Activated B cell treated with CpG ODN at 0.5 μM for 24 hours (primary cell): Measurements from ENCODE around the gene CR1. TPM values are rescaled to one million over a fixed set of nuclear protein-coding genes. Genes with fewer than 3 reads are reported as not detected.

Source experiments
- ATAC-seq: fragments of 200-7000 bp; cut with Tn5 transposase; one replicate; pipeline ENCODE4 v1.10.0; 2021; ENCODE audit warnings: low read depth, mild to moderate bottlenecking, moderate library complexity
- CTCF ChIA-PET: fragments of 350-600 bp; sonication (Branson Sonifier 250); formaldehyde crosslinking; loops from one replicate; lab custom pipeline; 2021; ENCODE audit warnings: antibody characterized with exemption; lab: Charles Lee
- POLR2A ChIA-PET: fragments of 350-600 bp; sonication (Branson Sonifier 250); formaldehyde crosslinking; loops from one replicate; lab custom pipeline; 2021; ENCODE audit warnings: antibody characterized with exemption; lab: Charles Lee
- DNase-seq: peaks from one replicate; pipeline ENCODE4 v3.0.0; 2022
- H3K27ac Mint-ChIP-seq: one replicate; pipeline ENCODE4 v1.8.0; 2020; ENCODE audit warnings: mixed read lengths
- H3K27me3 Mint-ChIP-seq: one replicate; pipeline ENCODE4 v1.8.0; 2021; ENCODE audit warnings: mixed read lengths
- H3K36me3 Mint-ChIP-seq: one replicate; pipeline ENCODE4 v1.8.0; 2021; ENCODE audit warnings: low read depth, mixed read lengths
- H3K4me1 Mint-ChIP-seq: one replicate; pipeline ENCODE4 v1.8.0; 2021; ENCODE audit warnings: mixed read lengths
- H3K4me3 Mint-ChIP-seq: one replicate; pipeline ENCODE4 v1.8.0; 2020; ENCODE audit warnings: mild to moderate bottlenecking, mixed read lengths
- H3K9me3 Mint-ChIP-seq: one replicate; pipeline ENCODE4 v1.8.0; 2020; ENCODE audit warnings: mixed read lengths
- CTCF ChIP-seq: fragments of 200-600 bp; IDR thresholded peaks from one replicate; pipeline ENCODE4 v1.8.0; 2022; ENCODE audit warnings: antibody characterized with exemption, mild to moderate bottlenecking
- intact Hi-C: fragments of 100-400 bp; cut with micrococcal nuclease; formaldehyde crosslinking; loops from one replicate; pipeline ENCODE4 v1.15.1; 2024
- total RNA-seq: library from RNA; stranded (reverse); gene quantifications from 2 replicates; pipeline ENCODE4 v1.2.3, GENCODE V29; 2022

CR1 gene
- total RNA-seq, 1 donor from 2014 or later, result 13.9 TPM

GRCh38 chr1:207603777-207604176 lies 107.8 kb downstream of the CR1 start:
- intact Hi-C loops, result no loop called here
- Mint-ChIP-seq H3K4me1 (no peaks in the 10 kb centered on the region), H3K27ac (no peak overlapping the region), H3K27me3 (no peaks in the 10 kb centered on the region), H3K36me3 (peaks cover 45% of the 10 kb centered on the region), H3K9me3 (no peaks in the 10 kb centered on the region), H3K4me3 (no peak overlapping the region)
- TF ChIP-seq CTCF, result no peak
- ATAC-seq (no peak), DNase-seq (no peak)
- CTCF ChIA-PET, result no interaction called here
- POLR2A ChIA-PET, result no interaction called here

DNA sequence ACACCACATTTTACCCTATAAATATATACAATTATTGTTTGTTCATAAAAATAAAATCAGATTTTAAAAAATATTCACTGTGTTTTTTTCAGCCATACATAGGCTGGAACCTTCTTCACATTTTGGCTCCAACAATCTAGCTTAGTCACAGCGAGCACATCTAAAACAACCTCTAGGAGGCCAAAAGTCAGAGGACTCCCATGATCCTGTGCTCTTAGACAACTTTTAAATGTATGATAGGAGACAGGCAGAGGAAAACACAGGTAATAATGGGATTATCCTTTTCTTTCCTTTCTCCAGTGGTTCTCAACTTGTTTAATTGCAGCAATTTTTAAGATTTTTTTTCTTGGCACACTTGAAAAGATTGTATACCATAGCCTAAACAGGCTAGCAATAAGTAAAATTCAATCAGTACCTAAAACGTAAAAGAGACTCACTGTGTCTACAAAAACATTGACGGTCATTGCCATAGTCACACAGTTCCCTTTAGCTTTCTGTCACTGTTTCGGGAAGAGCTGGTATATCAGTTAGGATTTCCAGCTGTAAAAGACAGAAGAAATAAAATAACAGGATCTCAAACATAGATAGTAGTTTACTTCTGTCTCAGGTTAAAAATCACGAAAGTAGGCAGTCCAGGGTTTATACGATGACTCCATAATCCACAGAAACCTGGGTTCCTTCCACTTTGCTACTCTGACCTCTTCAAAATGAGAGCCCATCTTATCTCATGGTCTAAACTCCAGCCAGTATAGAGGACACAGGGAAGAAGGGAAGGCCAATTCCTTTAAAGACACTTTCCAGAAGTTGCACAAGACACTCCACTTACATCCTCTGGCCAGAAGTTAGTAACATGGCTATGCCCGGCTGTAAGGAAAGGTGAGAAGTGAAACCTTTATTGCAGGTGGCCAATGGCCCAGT lies 109.7 kb downstream of the CR1 start:
- no peak overlapping the region for H3K4me3 Mint-ChIP-seq
- POLR2A ChIA-PET, result interaction anchor here (1.0 kb wide), 1 partner anchor 15 kb away, joined by 3 read pairs; no protein-coding TSS in a partner anchor
- CTCF ChIA-PET, result interaction anchor here (1.2 kb wide), 1 partner anchor 14 kb away, joined by 3 read pairs; no protein-coding TSS in a partner anchor
- no peak for TF ChIP-seq CTCF
- no peaks in the 10 kb centered on the region for H3K4me1 Mint-ChIP-seq
- no peak overlapping the region for H3K27ac Mint-ChIP-seq
- ATAC-seq (no peak), DNase-seq (no peak)
- intact Hi-C loops, result no loop called here
- H3K36me3 Mint-ChIP-seq, result peaks cover 41% of the 10 kb centered on the region
- no peaks in the 10 kb centered on the region for H3K27me3 Mint-ChIP-seq
- no peaks in the 10 kb centered on the region for H3K9me3 Mint-ChIP-seq

- Mint-ChIP-seq H3K4me1 (no peaks in the 10 kb centered on the region), H3K36me3 (peaks cover 46% of the 10 kb centered on the region), H3K27ac (no peak overlapping the region), H3K27me3 (no peaks in the 10 kb centered on the region), H3K9me3 (no peaks in the 10 kb centered on the region), H3K4me3 (no peak overlapping the region)
- ChIA-PET POLR2A (no interaction called here), CTCF (interaction anchor here (1.2 kb wide), 1 partner anchor 13 kb away, joined by 3 read pairs; no protein-coding TSS in a partner anchor)
- TF ChIP-seq CTCF, result no peak
- intact Hi-C loops, result no loop called here
- DNase-seq (no peak), ATAC-seq (no peak)
Observed at GRCh38 chr1:207606362-207606755, 110.4 kb downstream of the CR1 start.

DNA sequence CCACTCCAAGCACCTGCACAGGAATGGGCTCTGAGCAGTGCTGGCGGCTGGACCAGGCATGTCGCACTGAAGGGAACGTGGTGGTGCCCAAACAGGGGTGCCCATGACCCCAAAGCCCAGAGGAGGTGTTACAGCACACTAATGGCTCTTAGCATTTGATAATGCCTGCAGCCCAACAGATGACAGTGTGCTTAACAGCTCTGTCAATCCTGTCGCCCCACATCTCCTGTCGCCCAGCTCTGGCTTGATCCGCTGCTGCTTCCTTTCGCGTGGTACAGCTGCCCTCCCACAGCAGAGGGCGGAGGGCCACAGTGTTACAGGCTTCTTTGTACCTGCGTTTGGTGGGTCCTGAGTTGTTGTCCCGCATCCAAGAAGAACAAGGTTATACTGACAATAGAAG lies 116.8 kb downstream of the CR1 start:
- Mint-ChIP-seq H3K9me3 (no peaks in the 10 kb centered on the region), H3K36me3 (peaks cover 73% of the 10 kb centered on the region), H3K4me1 (no peaks in the 10 kb centered on the region), H3K27me3 (no peaks in the 10 kb centered on the region), H3K4me3 (no peak overlapping the region), H3K27ac (no peak overlapping the region)
- ChIA-PET POLR2A (no interaction called here), CTCF (no interaction called here)
- DNase-seq, result no peak
- intact Hi-C loops, result no loop called here
- TF ChIP-seq CTCF, result no peak
- no peak for ATAC-seq

GRCh38 chr1:207619871-207620542 lies 124.0 kb downstream of the CR1 start:
- ATAC-seq, result peak; percentile 99
- peak; percentile 86 for TF ChIP-seq CTCF

More at GRCh38 chr1:207619871-207620542, 124.0 kb downstream of the CR1 start:
- intact Hi-C loops, result loop anchor here (2.0 kb wide), 1 partner anchor 53 kb away; no protein-coding TSS in a partner anchor
- Mint-ChIP-seq H3K9me3 (peaks cover 1% of the 10 kb centered on the region), H3K4me3 (no peak overlapping the region), H3K27ac (no peak overlapping the region), H3K4me1 (peaks cover 3% of the 10 kb centered on the region), H3K27me3 (no peaks in the 10 kb centered on the region), H3K36me3 (peaks cover 72% of the 10 kb centered on the region)
- ChIA-PET CTCF (interaction anchor here (0.6 to 1.6 kb wide), 10 partner anchors 9 to 343 kb away, joined by 3 to 8 read pairs (median 3); no protein-coding TSS in a partner anchor), POLR2A (interaction anchor here (0.6 kb wide), 1 partner anchor 15 kb away, joined by 3 read pairs; no protein-coding TSS in a partner anchor)
- DNase-seq, result peak; percentile 25
